H9 (cell line): ENCODE results near the gene MTMR1. TPM values are rescaled to one million over a fixed set of nuclear protein-coding genes. Genes with fewer than 3 reads are reported as not detected.

Experiments
- DNase-seq: peaks from one replicate; pipeline ENCODE4 v3.0.0-alpha.2; 2017
- H2AFZ ChIP-seq: one replicate; pipeline ENCODE4 v1.6.1; 2013; ENCODE audit warnings: mild to moderate bottlenecking, low read length, control low read depth, moderate library complexity
- H2AK5ac ChIP-seq: 2 replicates; pipeline ENCODE4 v1.6.1; 2013; ENCODE audit warnings: low read length, control low read depth, mixed read lengths; ENCODE audit not compliant: insufficient read length
- H2BK120ac ChIP-seq: one replicate; pipeline ENCODE4 v1.6.1; 2013; ENCODE audit warnings: low read depth, mild to moderate bottlenecking, low read length, control low read depth, inconsistent platforms; ENCODE audit not compliant: poor library complexity, severe bottlenecking
- H2BK12ac ChIP-seq: 2 replicates; pipeline ENCODE4 v1.6.1; 2013; ENCODE audit warnings: low read length, control low read depth, mixed read lengths, low read depth; ENCODE audit not compliant: insufficient read length
- H2BK15ac ChIP-seq: 2 replicates; pipeline ENCODE4 v1.6.1; 2013; ENCODE audit warnings: low read depth, low read length, control low read depth
- H2BK20ac ChIP-seq: one replicate; pipeline ENCODE4 v1.6.1; 2013; ENCODE audit warnings: low read depth, mild to moderate bottlenecking, low read length, control low read depth, inconsistent platforms; ENCODE audit not compliant: poor library complexity, severe bottlenecking
- H2BK5ac ChIP-seq: 2 replicates; pipeline ENCODE4 v1.6.1; 2013; ENCODE audit warnings: low read length, control low read depth, mixed read lengths; ENCODE audit not compliant: insufficient read length
- H3K14ac ChIP-seq: 2 replicates; pipeline ENCODE4 v1.6.1; 2013; ENCODE audit warnings: low read length, control low read depth; ENCODE audit not compliant: insufficient read depth
- H3K18ac ChIP-seq: 2 replicates; pipeline ENCODE4 v1.6.1; 2013; ENCODE audit warnings: low read depth, mild to moderate bottlenecking, mixed read lengths, low read length, control low read depth; ENCODE audit not compliant: insufficient read length
- H3K23ac ChIP-seq: 2 replicates; pipeline ENCODE4 v1.6.1; 2013; ENCODE audit warnings: low read length, control low read depth, mixed read lengths, low read depth; ENCODE audit not compliant: insufficient read length
- H3K23me2 ChIP-seq: 2 replicates; pipeline ENCODE4 v1.6.1; 2013; ENCODE audit warnings: low read depth, mild to moderate bottlenecking, mixed read lengths, low read length, control low read depth; ENCODE audit not compliant: insufficient read length, poor library complexity, severe bottlenecking
- H3K27ac ChIP-seq: 2 replicates; pipeline ENCODE4 v1.5.1; 2013; ENCODE audit warnings: low read length, control low read depth, mixed read lengths, low read depth; ENCODE audit not compliant: insufficient read length
- H3K27me3 ChIP-seq: 2 replicates; pipeline ENCODE4 v1.6.1; 2013; ENCODE audit warnings: low read length, control low read depth, inconsistent platforms; ENCODE audit not compliant: insufficient read depth
- H3K4ac ChIP-seq: 2 replicates; pipeline ENCODE4 v1.6.1; 2013; ENCODE audit warnings: low read depth, mild to moderate bottlenecking, control low read depth, inconsistent platforms, low read length, moderate library complexity
- H3K4me1 ChIP-seq: 2 replicates; pipeline ENCODE4 v1.6.1; 2013; ENCODE audit warnings: low read length, control low read depth, inconsistent platforms; ENCODE audit not compliant: insufficient read depth
- H3K4me2 ChIP-seq: 2 replicates; pipeline ENCODE4 v1.6.1; 2013; ENCODE audit warnings: low read length, control low read depth, mixed read lengths; ENCODE audit not compliant: insufficient read length, insufficient read depth
- H3K56ac ChIP-seq: 2 replicates; pipeline ENCODE4 v1.6.1; 2013; ENCODE audit warnings: low read depth, mild to moderate bottlenecking, mixed read lengths, low read length, control low read depth; ENCODE audit not compliant: insufficient read length
- H3K79me1 ChIP-seq: 2 replicates; pipeline ENCODE4 v1.6.1; 2013; ENCODE audit warnings: low read depth, mild to moderate bottlenecking, moderate library complexity, low read length, control low read depth, inconsistent platforms; ENCODE audit not compliant: insufficient read depth, poor library complexity, severe bottlenecking
- H3K79me2 ChIP-seq: 2 replicates; pipeline ENCODE4 v1.6.1; 2013; ENCODE audit warnings: low read length, control low read depth, inconsistent platforms; ENCODE audit not compliant: insufficient read depth
- H3K9ac ChIP-seq: 2 replicates; pipeline ENCODE4 v1.6.1; 2013; ENCODE audit warnings: low read length, control low read depth, mixed read lengths; ENCODE audit not compliant: insufficient read length; ENCODE audit errors: extremely low read depth
- H3K9me3 ChIP-seq: one replicate; pipeline ENCODE4 v1.6.1; 2013; ENCODE audit warnings: low read depth, low read length, inconsistent platforms; ENCODE audit not compliant: control insufficient read depth
- H3T11ph ChIP-seq: one replicate; pipeline ENCODE4 v1.6.1; 2013; ENCODE audit warnings: mild to moderate bottlenecking, low read length, control low read depth, inconsistent platforms
- H4K20me1 ChIP-seq: one replicate; pipeline ENCODE4 v1.6.1; 2013; ENCODE audit not compliant: control insufficient read depth, insufficient read length, insufficient read depth
- H4K5ac ChIP-seq: 2 replicates; pipeline ENCODE4 v1.6.1; 2013; ENCODE audit warnings: low read depth, mild to moderate bottlenecking, mixed read lengths, low read length, control low read depth; ENCODE audit not compliant: insufficient read length
- H4K8ac ChIP-seq: replicated peaks from 2 replicates; pipeline ENCODE4 v1.6.1; 2013; ENCODE audit warnings: low read length, control low read depth, mixed read lengths, low read depth; ENCODE audit not compliant: insufficient read length
- H4K91ac ChIP-seq: 2 replicates; pipeline ENCODE4 v1.6.1; 2013; ENCODE audit warnings: low read depth, mild to moderate bottlenecking, moderate library complexity, mixed read lengths, low read length, control low read depth; ENCODE audit not compliant: insufficient read length
- H3K27ac Mint-ChIP-seq, 3 experiments: 2 replicates in 2 of 3; 3 replicates in 1 of 3; pipeline ENCODE4 v1.8.0; 2020 to 2021; ENCODE audit warnings: mixed read lengths in 3 of 3, mild to moderate bottlenecking in 1 of 3, moderate library complexity in 1 of 3
- H3K27me3 Mint-ChIP-seq: 2 replicates; pipeline ENCODE4 v1.8.0; 2021; ENCODE audit warnings: low read depth, mild to moderate bottlenecking, moderate library complexity, mixed read lengths
- H3K36me3 Mint-ChIP-seq, 3 experiments: 2 replicates in 2 of 3; 3 replicates in 1 of 3; pipeline ENCODE4 v1.8.0; 2020 to 2021; ENCODE audit warnings: low read depth in 3 of 3, mixed read lengths in 3 of 3; ENCODE audit not compliant: insufficient read depth in 1 of 3
- H3K4me1 Mint-ChIP-seq, 2 experiments: 2 replicates each; pipeline ENCODE4 v1.8.0; 2020; ENCODE audit warnings: mixed read lengths in 2 of 2
- H3K4me3 Mint-ChIP-seq, 2 experiments: 2 replicates in 1 of 2; 3 replicates in 1 of 2; pipeline ENCODE4 v1.8.0; 2020 to 2021; ENCODE audit warnings: mild to moderate bottlenecking in 2 of 2, mixed read lengths in 2 of 2, moderate library complexity in 1 of 2
- H3K9me3 Mint-ChIP-seq, 2 experiments: 2 replicates in 1 of 2; 3 replicates in 1 of 2; pipeline ENCODE4 v1.8.0; 2020; ENCODE audit warnings: mild to moderate bottlenecking in 2 of 2, mixed read lengths in 2 of 2, moderate library complexity in 1 of 2
- WGBS: extraction: QIAGEN DNeasy Blood & Tissue Kit; methylation state at CpG from one replicate; pipeline ENCODE4 v1.1.7; 2013; ENCODE audit warnings: missing lambda C conversion rate, low lambda C conversion rate, mixed read lengths; ENCODE audit not compliant: insufficient read length; ENCODE audit errors: extremely low coverage; 5-methylcytosine and 5-hydroxymethylcytosine counted together
- total RNA-seq: library from RNA; stranded (reverse); gene quantifications from 2 replicates; pipeline ENCODE4 v1.2.1, GENCODE V29; 2021
- TF ChIP-seq, protein P1 (sequence below): fragments of 200-600 bp; sonication (generic); conservative IDR thresholded peaks from 3 replicates; pipeline ENCODE4 v1.8.0; 2021; ENCODE audit warnings: antibody characterized with exemption, mild to moderate bottlenecking

Gene MTMR1
- total RNA-seq, 1 experiment from 2014 or later: 25.2 TPM

- no peak overlapping the region for H2BK20ac ChIP-seq
- H3K4me1 Mint-ChIP-seq: peaks cover 6 to 20% of the 10 kb centered on the region in 2 experiments
- no peak overlapping the region for H3T11ph ChIP-seq
- no peak overlapping the region for H3K9ac ChIP-seq
- no peak overlapping the region for H2BK5ac ChIP-seq
- peak overlapping the region; percentile 16; the same call in 1 of the 2 replicates for H3K14ac ChIP-seq
- H4K8ac ChIP-seq: no peak overlapping the region
- no peaks in the 10 kb centered on the region for H3K27me3 ChIP-seq
- no peak overlapping the region for H3K18ac ChIP-seq
- no peak for DNase-seq
- H2AK5ac ChIP-seq: no peak overlapping the region
- no peak overlapping the region for H2BK12ac ChIP-seq
- H4K20me1 ChIP-seq: peaks cover 2% of the 10 kb centered on the region
- no peaks in the 10 kb centered on the region for H3K79me2 ChIP-seq
- H3K4me3 Mint-ChIP-seq: no peak overlapping the region
- peaks cover 4% of the 10 kb centered on the region; the same call in 1 of the 2 replicates for H3K4me1 ChIP-seq
- no peaks in the 10 kb centered on the region for H3K79me1 ChIP-seq
- WGBS: no CpG with 5 or more reads among the region's 7 CpGs
- H3K23me2 ChIP-seq: no peaks in the 10 kb centered on the region
- no peak overlapping the region for H2BK15ac ChIP-seq
- no peaks in the 10 kb centered on the region; the same call in 1 of the 2 replicates for H3K27me3 Mint-ChIP-seq
- TF ChIP-seq, protein P1, sequence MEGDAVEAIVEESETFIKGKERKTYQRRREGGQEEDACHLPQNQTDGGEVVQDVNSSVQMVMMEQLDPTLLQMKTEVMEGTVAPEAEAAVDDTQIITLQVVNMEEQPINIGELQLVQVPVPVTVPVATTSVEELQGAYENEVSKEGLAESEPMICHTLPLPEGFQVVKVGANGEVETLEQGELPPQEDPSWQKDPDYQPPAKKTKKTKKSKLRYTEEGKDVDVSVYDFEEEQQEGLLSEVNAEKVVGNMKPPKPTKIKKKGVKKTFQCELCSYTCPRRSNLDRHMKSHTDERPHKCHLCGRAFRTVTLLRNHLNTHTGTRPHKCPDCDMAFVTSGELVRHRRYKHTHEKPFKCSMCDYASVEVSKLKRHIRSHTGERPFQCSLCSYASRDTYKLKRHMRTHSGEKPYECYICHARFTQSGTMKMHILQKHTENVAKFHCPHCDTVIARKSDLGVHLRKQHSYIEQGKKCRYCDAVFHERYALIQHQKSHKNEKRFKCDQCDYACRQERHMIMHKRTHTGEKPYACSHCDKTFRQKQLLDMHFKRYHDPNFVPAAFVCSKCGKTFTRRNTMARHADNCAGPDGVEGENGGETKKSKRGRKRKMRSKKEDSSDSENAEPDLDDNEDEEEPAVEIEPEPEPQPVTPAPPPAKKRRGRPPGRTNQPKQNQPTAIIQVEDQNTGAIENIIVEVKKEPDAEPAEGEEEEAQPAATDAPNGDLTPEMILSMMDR: no peak
- no peak overlapping the region for H3K56ac ChIP-seq
- H4K91ac ChIP-seq: no peak overlapping the region
- H4K5ac ChIP-seq: no peak overlapping the region
- H3K23ac ChIP-seq: no peak overlapping the region
- no peaks in the 10 kb centered on the region for H3K9me3 ChIP-seq
- H3K9me3 Mint-ChIP-seq: peaks cover 59 to 77% of the 10 kb centered on the region in 2 experiments
- no peak overlapping the region for H3K27ac ChIP-seq
- H3K4me2 ChIP-seq: no peak overlapping the region
- no peak overlapping the region for H3K4ac ChIP-seq
- no peak overlapping the region for H3K27ac Mint-ChIP-seq
- no peak overlapping the region for H2BK120ac ChIP-seq
- peaks cover 13 to 44% (median 25%) of the 10 kb centered on the region in 3 experiments; a peak in 6 of 7 replicates for H3K36me3 Mint-ChIP-seq
- no peak overlapping the region for H2AFZ ChIP-seq
These were observed 68.1 kb downstream of the MTMR1 start for GRCh38 chrX:150761176-150761818.
